Fibroblast of villous mesenchyme (primary cell): ENCODE data around the gene NUCB1. TPM values are rescaled to one million over a fixed set of nuclear protein-coding genes. Genes with fewer than 3 reads are reported as not detected.

Experiments used
- DNase-seq: peaks from one replicate; pipeline ENCODE4 v3.0.0-alpha.2; 2010; ENCODE audit warnings: low read depth
- H3K4me3 ChIP-seq: 2 replicates; pipeline ENCODE4 v1.5.1; 2011; ENCODE audit warnings: low read depth, mild to moderate bottlenecking, low read length
- CTCF ChIP-seq: IDR thresholded peaks from 2 replicates; pipeline ENCODE4 v1.5.1; 2012; ENCODE audit warnings: low read depth, mild to moderate bottlenecking, low read length; ENCODE audit not compliant: insufficient read depth
- total RNA-seq: library from RNA; depleted of rRNA; stranded (reverse); fragments of >200 nt; gene quantifications from 2 replicates; pipeline ENCODE4 v1.2.3, GENCODE V29; 2012

NUCB1 gene
- total RNA-seq, 1 donor, result 139 TPM

GRCh38 chr19:48945817-48946216 lies 45.7 kb downstream of the NUCB1 start:
- H3K4me3 ChIP-seq, result no peak overlapping the region
- no peak for TF ChIP-seq CTCF
- DNase-seq, result no peak

- no peak for TF ChIP-seq CTCF
- no peak overlapping the region for H3K4me3 ChIP-seq
Observed at GRCh38 chr19:48946463-48947257, 46.5 kb downstream of the NUCB1 start.

GRCh38 chr19:48947258-48947542 lies 47.1 kb downstream of the NUCB1 start:
- no peak for TF ChIP-seq CTCF
- no peak overlapping the region for H3K4me3 ChIP-seq
- no peak for DNase-seq

More at GRCh38 chr19:48946463-48947257, 46.5 kb downstream of the NUCB1 start:
- DNase-seq, result no peak

- no peak for TF ChIP-seq CTCF
- H3K4me3 ChIP-seq, result no peak overlapping the region
- DNase-seq, result no peak
Observed at GRCh38 chr19:48950159-48950558, 50.0 kb downstream of the NUCB1 start.

- no peak overlapping the region for H3K4me3 ChIP-seq
- no peak for DNase-seq
- no peak for TF ChIP-seq CTCF
Observed at GRCh38 chr19:48950830-48951519, 50.9 kb downstream of the NUCB1 start.

- no peak overlapping the region for H3K4me3 ChIP-seq
- no peak for DNase-seq
- TF ChIP-seq CTCF, result no peak
Observed at GRCh38 chr19:48953141-48953540, 53.0 kb downstream of the NUCB1 start.
